DMS153 treated with DMSO at 0.1 percent for 48 hours (cell line): ENCODE results near the gene MAP4.

Experiments used
- DNase-seq: peaks from one replicate; lab custom pipeline; 2025; ENCODE audit not compliant: unreplicated experiment; lab: John Stamatoyannopoulos, UW

The MAP4 gene

GRCh38 chr3:47867451-47868044 is 148.7 kb downstream of the MAP4 start:
- DNase-seq: no peak

DNA sequence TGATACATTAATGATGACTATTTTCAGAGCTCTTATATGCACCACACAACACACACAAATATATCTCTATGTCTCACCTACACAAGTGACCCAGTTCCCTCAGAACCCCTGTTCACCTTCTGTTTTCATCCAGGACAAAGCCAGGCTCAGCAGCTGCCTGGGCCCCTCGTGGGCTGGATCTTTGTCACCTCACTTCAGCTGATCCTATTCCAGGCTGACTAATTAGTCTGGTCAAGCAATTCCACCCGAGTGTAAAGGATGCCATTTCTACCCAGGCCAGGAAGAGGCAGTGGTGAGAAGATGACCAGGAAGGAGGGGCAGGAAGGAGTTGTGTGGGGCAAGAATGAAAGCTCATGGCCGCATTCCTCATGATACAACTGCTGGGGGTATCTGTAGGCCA is 151.0 kb downstream of the MAP4 start:
- no peak for DNase-seq

DNA sequence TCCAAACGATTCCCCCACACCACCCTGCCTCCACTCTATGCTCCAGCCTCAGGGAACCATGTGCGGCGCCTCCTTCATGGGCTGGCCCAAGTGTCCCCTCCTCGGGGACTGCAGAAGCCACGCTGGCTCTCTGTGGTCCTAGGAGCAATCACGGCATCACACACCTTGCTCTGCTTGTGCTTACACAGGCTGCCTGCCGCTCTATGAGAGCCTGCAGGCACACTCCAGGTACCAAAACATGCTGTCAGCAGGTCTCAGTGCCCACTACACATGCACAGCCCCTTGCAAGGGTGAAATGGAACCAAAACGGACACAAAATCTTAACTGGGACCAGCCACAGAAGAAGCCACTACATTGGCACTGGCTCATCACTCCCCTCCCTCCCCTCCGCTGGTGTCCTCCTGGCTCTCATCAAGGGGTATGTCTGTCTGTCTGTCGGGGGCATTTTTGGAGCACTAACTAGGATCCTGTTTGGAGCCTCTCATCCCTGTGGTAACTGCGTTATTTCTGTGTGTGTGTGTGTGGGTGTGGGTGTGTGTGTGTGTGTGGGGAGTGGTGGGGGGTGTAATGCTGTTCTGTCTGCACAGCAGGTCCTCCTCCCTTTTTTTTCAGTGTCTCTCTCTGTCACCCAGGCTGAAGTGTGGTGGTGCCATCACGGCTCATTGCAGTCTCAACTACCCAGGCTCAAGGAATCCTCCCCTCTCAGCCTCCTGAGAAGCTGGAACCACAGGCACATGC is 152.7 kb downstream of the MAP4 start:
- DNase-seq: no peak

- no peak for DNase-seq
Observed at GRCh38 chr3:47859956-47860605, 156.1 kb downstream of the MAP4 start.

- no peak for DNase-seq
Observed at GRCh38 chr3:47857151-47857550, 159.1 kb downstream of the MAP4 start.

GRCh38 chr3:47856669-47857068 is 159.5 kb downstream of the MAP4 start:
- no peak for DNase-seq

DNA sequence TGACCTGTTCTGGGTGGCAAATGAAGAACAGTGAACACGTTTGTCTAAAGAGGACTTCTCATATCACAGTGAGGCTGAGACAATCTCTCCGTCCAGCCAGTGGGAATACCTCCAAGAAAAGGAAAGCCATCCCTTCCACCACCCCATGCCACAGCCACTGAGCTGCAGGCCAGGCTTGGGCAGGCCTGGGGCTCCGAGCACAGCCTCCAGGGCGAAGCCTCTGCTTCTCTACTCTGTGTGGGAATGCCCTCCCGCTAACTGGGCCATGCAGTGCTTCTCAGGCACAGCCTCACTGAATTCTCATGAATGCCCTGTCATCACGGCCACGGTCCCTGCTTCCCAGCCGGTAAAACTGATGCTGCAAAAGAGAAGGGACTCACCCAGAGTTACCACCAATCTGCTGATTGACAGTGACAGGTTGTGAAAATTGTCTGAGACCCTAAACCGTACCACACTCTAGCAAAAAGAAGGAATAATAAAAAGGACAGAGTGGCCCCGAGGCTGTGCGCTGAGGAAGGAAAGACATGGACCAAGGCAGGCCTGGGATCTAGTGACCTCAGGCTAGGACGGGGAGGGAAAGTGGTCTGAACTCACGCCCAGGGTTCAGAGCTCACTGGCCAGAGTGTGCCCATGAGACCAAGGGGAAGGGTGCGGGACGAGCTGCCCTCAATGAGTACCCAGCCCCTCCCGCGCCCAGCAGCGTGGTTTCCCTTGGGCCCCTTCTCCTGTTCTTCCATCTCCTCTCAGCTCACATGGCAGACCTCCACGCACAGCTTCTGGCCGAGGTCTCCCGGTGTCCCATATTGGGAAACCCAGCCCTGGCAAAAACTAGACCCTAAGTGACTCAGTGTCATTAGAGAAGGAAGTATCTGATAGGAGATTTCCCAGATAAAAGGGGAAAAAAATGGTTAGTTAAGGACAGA is 160.5 kb downstream of the MAP4 start:
- no peak for DNase-seq

- no peak for DNase-seq
Observed at GRCh38 chr3:47854720-47855455, 161.3 kb downstream of the MAP4 start.

GRCh38 chr3:47854267-47854666 is 161.9 kb downstream of the MAP4 start:
- no peak for DNase-seq

DNA sequence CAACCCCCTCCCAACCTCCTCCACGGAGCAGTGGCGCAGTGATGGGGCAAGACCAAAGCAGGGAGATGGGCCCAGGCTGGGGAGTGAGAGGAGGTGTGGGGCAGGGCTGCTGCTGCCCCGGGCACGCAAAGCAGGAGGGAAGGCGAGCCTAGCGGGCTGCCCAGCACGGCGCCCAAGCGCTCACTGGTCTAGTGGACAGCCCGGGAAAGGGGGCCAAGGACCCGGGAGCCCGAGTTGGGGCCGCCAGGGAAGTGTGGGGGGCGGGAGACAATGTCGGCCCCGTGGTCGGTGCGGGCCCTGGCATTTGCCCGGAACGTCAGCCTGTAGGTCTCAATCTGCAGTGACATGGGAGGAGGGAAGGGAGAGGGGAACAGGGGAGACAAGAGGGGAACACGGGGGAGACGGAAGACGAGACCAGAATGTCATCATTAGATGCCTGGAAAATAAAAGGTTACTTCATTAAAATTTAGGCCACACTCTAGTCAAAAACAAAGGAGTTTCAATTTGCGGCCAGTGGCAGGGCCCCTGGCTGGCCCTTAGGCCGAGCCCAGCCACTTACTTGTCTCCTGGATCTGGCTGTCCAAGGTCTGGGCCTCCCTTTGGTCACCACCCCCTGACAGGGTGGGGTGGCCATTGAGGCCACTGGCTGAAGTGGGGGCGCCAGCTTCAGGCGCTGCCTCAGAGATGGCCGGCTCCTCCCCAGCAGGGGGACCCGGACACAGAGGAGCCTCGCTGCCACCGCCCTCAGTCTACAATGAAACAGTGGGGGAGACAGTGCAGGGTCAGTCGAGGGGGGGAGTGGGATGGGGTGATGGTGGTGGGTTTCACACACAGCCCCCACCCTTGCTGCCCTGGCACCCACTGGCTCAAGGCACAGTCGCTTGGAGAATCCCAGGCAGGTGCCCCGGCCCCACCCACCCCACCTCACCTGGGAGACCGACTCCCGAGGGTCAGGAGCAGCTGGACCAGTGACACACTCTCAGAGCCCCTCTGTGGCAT is 163.3 kb downstream of the MAP4 start:
- DNase-seq: no peak

DNA sequence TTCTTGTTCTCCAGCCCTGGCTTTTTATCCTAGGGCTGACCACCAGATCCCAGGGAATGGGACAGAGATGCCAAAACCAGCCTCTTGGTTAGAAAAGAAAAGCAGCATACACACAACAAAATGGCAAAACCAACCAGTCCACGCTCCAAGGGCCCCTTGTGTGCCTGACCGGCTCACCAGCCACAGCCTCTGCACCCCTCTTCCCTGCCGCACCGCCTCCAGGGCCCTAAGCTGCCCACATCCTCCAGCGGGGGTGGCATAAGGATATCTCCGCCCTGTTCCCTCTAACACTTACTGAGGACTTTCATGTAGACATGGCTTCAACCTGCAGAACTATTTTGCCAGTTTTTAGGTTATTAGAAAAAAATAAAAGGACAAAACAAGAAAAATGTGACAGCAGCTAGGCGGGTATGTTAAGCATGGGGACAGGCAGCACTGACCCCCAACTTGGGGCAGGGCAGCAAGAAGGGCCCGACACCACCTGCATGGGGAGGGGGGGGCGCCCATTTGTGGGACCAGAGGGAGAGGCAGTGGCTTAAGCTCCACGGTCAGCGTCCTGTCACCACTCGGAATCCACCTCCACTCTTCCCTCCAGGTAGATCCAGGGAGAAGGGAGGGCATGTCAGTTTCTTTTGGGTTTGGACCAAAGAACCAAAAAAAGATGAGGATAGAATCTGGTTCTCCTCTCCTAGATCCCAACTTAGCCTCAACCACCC is 164.2 kb downstream of the MAP4 start:
- no peak for DNase-seq

DNA sequence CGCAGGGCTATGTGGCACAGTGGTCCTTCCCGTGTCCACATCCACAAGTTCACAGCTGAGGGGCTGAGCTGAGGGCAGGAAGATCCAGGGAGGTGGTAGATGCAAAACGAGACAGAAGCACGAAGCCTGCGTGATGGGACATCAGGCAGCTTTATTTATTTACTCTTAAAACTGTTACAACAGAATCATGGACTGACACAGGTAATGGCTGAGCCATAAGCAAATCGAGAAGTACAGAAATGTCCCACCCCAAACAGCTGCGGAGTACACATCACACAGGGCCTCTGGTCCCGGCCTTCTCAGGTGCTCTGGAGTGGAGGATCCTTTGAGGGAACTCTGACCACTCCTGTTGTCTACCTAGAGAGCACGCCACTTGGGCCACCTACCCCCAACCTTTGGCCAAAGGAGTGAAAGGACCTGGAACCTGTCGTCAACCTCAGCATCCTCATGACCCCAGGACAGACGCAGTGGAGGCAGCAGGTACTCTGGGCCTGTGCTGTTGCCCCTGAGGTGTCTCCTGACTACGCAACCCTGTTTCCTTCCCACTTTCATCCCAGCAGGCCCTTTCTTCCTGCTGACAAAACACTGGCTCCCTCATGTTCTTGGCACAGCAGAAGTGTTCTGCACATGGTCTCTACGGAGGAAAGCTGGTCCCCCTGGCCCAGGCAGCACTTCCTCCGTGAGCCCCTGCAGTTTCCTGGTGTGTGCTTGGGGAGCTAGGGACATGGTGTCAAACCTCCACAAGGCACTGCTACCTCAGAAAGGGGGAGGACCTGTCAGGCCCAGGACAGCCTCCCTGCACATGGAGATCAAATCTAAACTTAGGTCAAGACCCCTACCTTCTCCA is 165.4 kb downstream of the MAP4 start:
- no peak for DNase-seq

GRCh38 chr3:47849699-47850563 is 166.3 kb downstream of the MAP4 start:
- no peak for DNase-seq

DNA sequence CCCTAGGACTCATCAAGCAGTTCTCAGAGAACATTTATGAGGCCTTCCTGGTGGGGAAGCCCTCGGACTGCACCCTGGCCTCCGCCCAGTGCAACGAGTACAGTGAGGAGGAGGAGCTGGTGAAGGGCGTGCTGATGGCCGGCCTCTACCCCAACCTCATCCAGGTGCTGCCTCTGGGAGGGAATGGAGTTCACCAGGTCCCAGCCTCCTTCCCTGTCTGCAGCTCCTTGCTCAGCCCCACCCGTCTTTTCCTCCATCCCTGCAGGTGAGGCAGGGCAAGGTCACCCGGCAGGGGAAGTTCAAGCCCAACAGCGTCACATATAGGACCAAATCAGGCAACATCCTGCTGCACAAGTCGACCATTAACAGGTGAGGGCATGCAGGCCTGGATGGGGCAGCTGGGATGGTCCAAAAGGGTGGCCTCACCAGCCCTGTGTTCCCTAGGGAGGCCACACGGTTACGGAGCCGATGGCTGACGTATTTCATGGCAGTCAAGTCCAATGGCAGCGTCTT is 167.0 kb downstream of the MAP4 start:
- DNase-seq: no peak

DNA sequence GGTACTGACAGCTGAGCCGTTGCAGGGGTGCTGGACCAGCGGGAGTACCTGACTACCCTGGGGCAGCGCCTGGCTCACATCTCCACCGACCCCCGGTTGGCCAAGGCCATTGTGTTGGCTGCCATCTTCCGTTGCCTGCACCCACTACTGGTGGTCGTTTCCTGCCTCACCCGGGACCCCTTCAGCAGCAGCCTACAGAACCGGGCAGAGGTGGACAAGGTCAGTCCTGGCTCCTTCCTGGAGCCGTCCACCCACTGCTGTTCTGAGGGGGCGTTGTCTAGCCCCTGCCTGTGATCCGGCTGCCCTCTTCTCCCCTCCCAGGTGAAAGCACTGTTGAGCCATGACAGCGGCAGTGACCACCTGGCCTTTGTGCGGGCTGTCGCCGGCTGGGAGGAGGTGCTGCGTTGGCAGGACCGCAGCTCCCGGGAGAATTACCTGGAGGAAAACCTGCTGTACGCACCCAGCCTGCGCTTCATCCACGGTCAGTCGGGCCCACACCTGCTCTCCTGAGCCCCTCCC is 167.6 kb downstream of the MAP4 start:
- no peak for DNase-seq

DNA sequence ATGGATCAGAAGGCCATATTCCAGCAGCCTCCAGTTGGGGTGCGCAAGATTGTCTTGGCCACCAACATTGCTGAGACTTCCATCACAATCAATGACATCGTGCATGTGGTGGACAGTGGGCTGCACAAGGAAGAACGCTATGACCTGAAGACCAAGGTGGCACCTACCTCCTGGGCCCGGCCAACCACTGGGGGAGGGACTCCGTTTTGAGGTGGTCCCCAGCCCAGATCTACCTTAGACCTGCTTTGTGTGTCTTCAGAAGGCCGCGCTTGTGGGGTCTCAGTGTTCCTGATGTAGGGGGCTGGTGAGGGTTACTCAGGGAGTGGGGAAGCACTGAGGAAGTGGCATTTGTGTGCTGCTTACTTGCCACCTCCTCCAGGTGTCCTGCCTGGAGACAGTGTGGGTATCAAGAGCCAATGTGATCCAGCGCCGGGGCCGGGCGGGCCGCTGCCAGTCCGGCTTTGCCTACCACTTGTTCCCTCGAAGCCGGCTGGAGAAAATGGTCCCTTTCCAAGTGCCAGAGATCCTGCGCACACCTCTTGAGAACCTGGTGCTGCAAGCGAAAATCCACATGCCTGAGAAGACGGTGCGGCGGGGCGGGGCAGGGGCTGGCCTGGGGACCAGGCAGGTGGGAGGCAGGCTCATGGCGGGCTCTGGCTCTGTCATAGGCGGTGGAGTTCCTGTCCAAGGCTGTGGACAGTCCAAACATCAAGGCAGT is 168.3 kb downstream of the MAP4 start:
- DNase-seq: no peak
